Liver (tissue), 9 donors: ENCODE measurements around the gene ENTPD7. TPM values are rescaled to one million over a fixed set of nuclear protein-coding genes. Genes with fewer than 3 reads are reported as not detected.

Source experiments
- DNase-seq: peaks from one replicate; pipeline ENCODE4 v3.0.0-alpha.2; 2017; ENCODE audit warnings: low spot score
- H3K27ac ChIP-seq, 2 donors: one replicate each; pipeline ENCODE4 v1.7.0; 2013; ENCODE audit warnings: inconsistent platforms in 2 of 2, low read length in 2 of 2, control low read depth in 1 of 2, low read depth in 1 of 2, mild to moderate bottlenecking in 1 of 2
- H3K27me3 ChIP-seq, 4 donors: one replicate each; pipeline versions ENCODE4 v1.6.1 to v1.7.0; 2013; ENCODE audit warnings: low read length in 3 of 4, inconsistent platforms in 1 of 4, mild to moderate bottlenecking in 1 of 4, moderate library complexity in 1 of 4; ENCODE audit not compliant: control insufficient read depth in 4 of 4, insufficient read depth in 4 of 4
- H3K36me3 ChIP-seq, 4 donors: one replicate each; pipeline versions ENCODE4 v1.6.1 to v1.7.0; 2013; ENCODE audit warnings: low read length in 3 of 4, mild to moderate bottlenecking in 3 of 4, low read depth in 1 of 4, moderate library complexity in 1 of 4; ENCODE audit not compliant: control insufficient read depth in 4 of 4, insufficient read depth in 3 of 4
- H3K4me1 ChIP-seq, 4 donors: one replicate each; pipeline versions ENCODE4 v1.6.1 to v1.7.0; 2013; ENCODE audit warnings: low read length in 3 of 4, mild to moderate bottlenecking in 3 of 4, moderate library complexity in 1 of 4; ENCODE audit not compliant: control insufficient read depth in 4 of 4, insufficient read depth in 4 of 4
- H3K4me3 ChIP-seq, 3 donors: one replicate each; pipeline versions ENCODE4 v1.6.1 to v1.7.0; 2013; ENCODE audit warnings: low read length in 3 of 3, control low read depth in 1 of 3, low read depth in 1 of 3, mild to moderate bottlenecking in 1 of 3
- H3K9ac ChIP-seq, 2 donors: one replicate each; pipeline ENCODE4 v1.7.0; 2013; ENCODE audit warnings: low read length in 2 of 2, mild to moderate bottlenecking in 2 of 2, moderate library complexity in 2 of 2, control low read depth in 1 of 2, low read depth in 1 of 2
- H3K9me3 ChIP-seq, 4 donors: one replicate each; pipeline versions ENCODE4 v1.6.1 to v1.7.0; 2013; ENCODE audit warnings: low read length in 3 of 4; ENCODE audit not compliant: control insufficient read depth in 4 of 4
- CTCF ChIP-seq: fragments of 150-350 bp; IDR thresholded peaks from 2 replicates; pipeline ENCODE4 v1.5.1; 2017; ENCODE audit warnings: improper control_type of control experiment, low read depth, low read length; ENCODE audit not compliant: missing input control
- FOXA2 ChIP-seq: IDR thresholded peaks from 2 replicates; pipeline ENCODE4 v1.6.1; 2016; ENCODE audit warnings: antibody characterized with exemption
- GABPA ChIP-seq, 2 donors: IDR thresholded peaks in 1 of 2; conservative IDR thresholded peaks in 1 of 2; 2 replicates each; pipeline ENCODE4 v1.6.1; 2016; ENCODE audit warnings: antibody characterized with exemption in 2 of 2, mild to moderate bottlenecking in 1 of 2, moderate library complexity in 1 of 2
- HNF4A ChIP-seq, 2 donors: conservative IDR thresholded peaks; 2 replicates each; pipeline ENCODE4 v1.6.1; 2016; ENCODE audit warnings: antibody characterized with exemption in 2 of 2, mild to moderate bottlenecking in 2 of 2
- HNF4G ChIP-seq: IDR thresholded peaks from 2 replicates; pipeline ENCODE4 v1.6.1; 2016; ENCODE audit warnings: antibody characterized with exemption
- MAX ChIP-seq: IDR thresholded peaks from 2 replicates; pipeline ENCODE4 v1.6.1; 2016; ENCODE audit warnings: antibody characterized with exemption
- NR2F2 ChIP-seq: IDR thresholded peaks from 2 replicates; pipeline ENCODE4 v1.6.1; 2016; ENCODE audit warnings: antibody characterized with exemption
- RXRA ChIP-seq, 2 donors: IDR thresholded peaks; 2 replicates each; pipeline ENCODE4 v1.6.1; 2017 to 2018; ENCODE audit warnings: antibody characterized with exemption in 2 of 2, mild to moderate bottlenecking in 1 of 2
- YY1 ChIP-seq: IDR thresholded peaks from 2 replicates; pipeline ENCODE4 v1.6.1; 2016; ENCODE audit warnings: antibody characterized with exemption, mild to moderate bottlenecking
- WGBS: extraction: QIAGEN DNeasy Blood & Tissue Kit; methylation state at CpG from one replicate; pipeline ENCODE4 v1.1.7; 2013; 5-methylcytosine and 5-hydroxymethylcytosine counted together
- polyA plus RNA-seq, 2 donors: library from polyadenylated mRNA; stranded (reverse) in 1 of 2; unstranded in 1 of 2; fragments of 200-250 nt in 1 of 2; fragments of >200 nt in 1 of 2; fragmentation: Nextera tagmentation in 1 of 2; extraction: Ambion mirVana in 1 of 2; gene quantifications; one replicate each; pipeline versions ENCODE4 v1.2.1 to v1.2.3, GENCODE V29; 2013 to 2015
- total RNA-seq, 2 donors: library from RNA; depleted of rRNA; stranded (reverse); fragments of >200 nt; gene quantifications; one replicate each; pipeline ENCODE4 v1.2.3, GENCODE V29; 2014
- TF ChIP-seq, protein P1 (sequence below): IDR thresholded peaks from 2 replicates; pipeline ENCODE4 v1.6.1; 2016; ENCODE audit warnings: antibody characterized with exemption, mild to moderate bottlenecking
- donor health status: healthy.
- donor health status: healthy.
- donor health status: healthy.
- donor health status: healthy.
- donor health status: healthy.

The ENTPD7 gene
- total and polyA plus RNA-seq, 4 donors: 2.0 to 27.2 (median 12.1) TPM

- Histone ChIP-seq H3K4me1 (peaks cover 0 to 25% (median 16%) of the 10 kb centered on the region in 4 donors), H3K27ac (no peak overlapping the region)
- WGBS: 83% methylated on average over 4 of the region's 4 CpGs
Measured at GRCh38 chr10:99615426-99615825, 43.9 kb upstream of the ENTPD7 start.

DNA sequence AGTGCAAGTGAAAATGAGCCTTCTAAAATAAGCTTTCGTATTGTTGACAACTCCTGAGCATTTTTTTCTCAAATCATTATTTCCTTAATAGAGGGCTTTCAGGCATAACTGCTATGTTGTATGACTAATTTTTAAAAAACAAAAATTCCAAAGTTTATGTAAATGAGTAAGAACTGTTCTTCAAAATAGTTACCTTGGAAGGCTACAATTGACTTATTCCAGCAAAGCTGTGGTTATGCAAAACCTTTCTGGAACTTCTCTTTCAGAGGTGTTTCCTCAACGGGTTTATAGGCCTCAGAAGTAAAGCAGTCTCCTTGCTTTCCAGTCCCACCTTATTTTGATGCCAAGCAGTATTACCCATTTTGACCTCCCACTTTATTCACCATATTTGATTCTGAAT is 41.6 kb upstream of the ENTPD7 start:
- H3K9ac ChIP-seq: no peak overlapping the region
- H3K4me3 ChIP-seq: no peak overlapping the region
- H3K27ac ChIP-seq: peak overlapping the region in 1 of 2 donors; percentile 11
- DNase-seq: no peak
- H3K9me3 ChIP-seq: no peaks in the 10 kb centered on the region
- TF ChIP-seq RXRA (IDR thresholded peaks at IDR 0.05): no peak
- no peak for TF ChIP-seq HNF4A (conservative IDR thresholded peaks at IDR 0.05)
- WGBS: 76% methylated on average over 2 of the region's 2 CpGs
- H3K36me3 ChIP-seq: peaks cover 0 to 12% (median 5%) of the 10 kb centered on the region in 4 donors
- H3K27me3 ChIP-seq: no peaks in the 10 kb centered on the region
- peaks cover 4 to 31% (median 16%) of the 10 kb centered on the region in 4 donors for H3K4me1 ChIP-seq

More at GRCh38 chr10:99615426-99615825, 43.9 kb upstream of the ENTPD7 start:
- TF ChIP-seq CTCF (no peak), MAX (no peak), HNF4G (no peak), GABPA (IDR thresholded peaks at IDR 0.05 in 1 of 2, conservative IDR thresholded peaks at IDR 0.05 in 1 of 2) (no peak), FOXA2 (no peak), HNF4A (conservative IDR thresholded peaks at IDR 0.05) (no peak)
- Histone ChIP-seq H3K9me3 (no peaks in the 10 kb centered on the region), H3K4me3 (no peak overlapping the region), H3K9ac (no peak overlapping the region), H3K27me3 (no peaks in the 10 kb centered on the region), H3K36me3 (peaks cover 4 to 23% (median 9%) of the 10 kb centered on the region in 4 donors)
- DNase-seq: no peak

DNA sequence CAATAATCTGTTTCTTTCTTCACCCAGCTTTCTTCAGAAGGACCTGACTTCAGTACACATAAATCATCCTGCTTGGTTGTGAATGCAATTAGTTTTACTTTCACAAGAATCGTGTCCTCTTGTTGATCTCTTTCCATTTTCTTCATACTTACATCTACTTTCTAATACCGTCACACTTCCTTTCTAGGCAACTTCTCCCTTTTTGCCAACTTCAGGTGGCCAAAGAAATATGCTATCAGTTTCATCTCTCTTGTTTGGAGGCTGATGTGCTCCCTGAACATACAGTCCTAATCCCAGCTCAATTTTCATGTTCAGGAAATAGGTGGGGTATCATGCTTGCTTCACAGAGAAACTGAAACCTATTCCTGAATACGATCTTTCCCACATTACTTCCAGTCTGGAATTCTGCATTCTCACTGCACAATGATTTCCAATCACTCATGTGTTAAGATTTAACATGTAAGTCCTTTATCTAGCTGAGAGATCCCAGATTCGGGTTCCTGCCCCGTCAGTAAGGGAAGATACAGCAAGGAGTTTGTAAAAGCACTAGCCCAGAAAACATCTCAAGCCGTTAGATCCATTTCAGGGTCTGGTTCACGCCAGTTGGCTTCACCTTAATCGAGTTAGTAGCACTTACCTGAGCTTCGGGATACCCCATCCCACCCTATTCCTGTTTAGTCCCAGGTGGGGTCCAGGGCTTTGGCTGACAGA is 40.1 kb upstream of the ENTPD7 start:
- Histone ChIP-seq H3K27ac (peak overlapping the region; percentile 80 to 89), H3K9me3 (no peaks in the 10 kb centered on the region), H3K9ac (peak overlapping the region; percentile 92 to 99), H3K4me1 (peaks cover 4 to 31% (median 16%) of the 10 kb centered on the region in 4 donors), H3K27me3 (no peaks in the 10 kb centered on the region), H3K4me3 (peak overlapping the region; percentile 89 to 97 (median 93)), H3K36me3 (no peaks in the 10 kb centered on the region)
- no peak for TF ChIP-seq RXRA (IDR thresholded peaks at IDR 0.05)
- TF ChIP-seq HNF4G: no peak
- TF ChIP-seq YY1: no peak
- no peak for TF ChIP-seq MAX
- TF ChIP-seq, protein P1, sequence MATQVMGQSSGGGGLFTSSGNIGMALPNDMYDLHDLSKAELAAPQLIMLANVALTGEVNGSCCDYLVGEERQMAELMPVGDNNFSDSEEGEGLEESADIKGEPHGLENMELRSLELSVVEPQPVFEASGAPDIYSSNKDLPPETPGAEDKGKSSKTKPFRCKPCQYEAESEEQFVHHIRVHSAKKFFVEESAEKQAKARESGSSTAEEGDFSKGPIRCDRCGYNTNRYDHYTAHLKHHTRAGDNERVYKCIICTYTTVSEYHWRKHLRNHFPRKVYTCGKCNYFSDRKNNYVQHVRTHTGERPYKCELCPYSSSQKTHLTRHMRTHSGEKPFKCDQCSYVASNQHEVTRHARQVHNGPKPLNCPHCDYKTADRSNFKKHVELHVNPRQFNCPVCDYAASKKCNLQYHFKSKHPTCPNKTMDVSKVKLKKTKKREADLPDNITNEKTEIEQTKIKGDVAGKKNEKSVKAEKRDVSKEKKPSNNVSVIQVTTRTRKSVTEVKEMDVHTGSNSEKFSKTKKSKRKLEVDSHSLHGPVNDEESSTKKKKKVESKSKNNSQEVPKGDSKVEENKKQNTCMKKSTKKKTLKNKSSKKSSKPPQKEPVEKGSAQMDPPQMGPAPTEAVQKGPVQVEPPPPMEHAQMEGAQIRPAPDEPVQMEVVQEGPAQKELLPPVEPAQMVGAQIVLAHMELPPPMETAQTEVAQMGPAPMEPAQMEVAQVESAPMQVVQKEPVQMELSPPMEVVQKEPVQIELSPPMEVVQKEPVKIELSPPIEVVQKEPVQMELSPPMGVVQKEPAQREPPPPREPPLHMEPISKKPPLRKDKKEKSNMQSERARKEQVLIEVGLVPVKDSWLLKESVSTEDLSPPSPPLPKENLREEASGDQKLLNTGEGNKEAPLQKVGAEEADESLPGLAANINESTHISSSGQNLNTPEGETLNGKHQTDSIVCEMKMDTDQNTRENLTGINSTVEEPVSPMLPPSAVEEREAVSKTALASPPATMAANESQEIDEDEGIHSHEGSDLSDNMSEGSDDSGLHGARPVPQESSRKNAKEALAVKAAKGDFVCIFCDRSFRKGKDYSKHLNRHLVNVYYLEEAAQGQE: no peak
- TF ChIP-seq FOXA2: no peak
- no peak for TF ChIP-seq NR2F2
- peak; percentile 38 for DNase-seq
- under 1% methylated on average over 9 of the region's 9 CpGs for WGBS
